ENCODE measurements around the gene RIOX2.
"Not testable (repeated sequence)": the region's sequence is repeated elsewhere in the genome, so short reads cannot be mapped to it uniquely, and the experiment has no call there.

The RIOX2 gene

GRCh38 chr3:97928986-97929385 is 43.2 kb downstream of the RIOX2 start:
- Histone ChIP-seq H3K27me3 (replicated peaks; ENCODE audit: control insufficient read depth, insufficient read depth, low read length, poor library complexity, severe bottlenecking) (no peaks in the 10 kb centered on the region), H3K4me3 (ENCODE audit: insufficient read depth, low read depth, low read length, poor library complexity, severe bottlenecking) (no peak overlapping the region), H3K9me3 (ENCODE audit: control insufficient read depth, low read length) (no peaks in the 10 kb centered on the region), H3K27ac (ENCODE audit: insufficient read depth, low read length, poor library complexity, severe bottlenecking) (no peak overlapping the region), H3K4me1 (ENCODE audit: control insufficient read depth, insufficient read depth, low read length, poor library complexity, severe bottlenecking) (no peaks in the 10 kb centered on the region), H3K36me3 (ENCODE audit: control insufficient read depth, insufficient read depth, low read length) (no peaks in the 10 kb centered on the region)
- DNase-seq: no peak

- no peaks in the 10 kb centered on the region for H3K27me3 ChIP-seq (replicated peaks; ENCODE audit: control insufficient read depth, insufficient read depth, low read length, poor library complexity, severe bottlenecking)
- no peak overlapping the region for H3K4me3 ChIP-seq (ENCODE audit: insufficient read depth, low read depth, low read length, poor library complexity, severe bottlenecking)
- H3K27ac ChIP-seq (ENCODE audit: insufficient read depth, low read length, poor library complexity, severe bottlenecking): no peak overlapping the region
- DNase-seq: no peak
- H3K36me3 ChIP-seq (ENCODE audit: control insufficient read depth, insufficient read depth, low read length): no peaks in the 10 kb centered on the region
- H3K4me1 ChIP-seq (ENCODE audit: control insufficient read depth, insufficient read depth, low read length, poor library complexity, severe bottlenecking): no peaks in the 10 kb centered on the region
- no peaks in the 10 kb centered on the region for H3K9me3 ChIP-seq (ENCODE audit: control insufficient read depth, low read length)
Measured at GRCh38 chr3:97927704-97928103, 44.5 kb downstream of the RIOX2 start.

- Histone ChIP-seq H3K9me3 (ENCODE audit: control insufficient read depth, low read length) (no peaks in the 10 kb centered on the region), H3K27me3 (replicated peaks; ENCODE audit: control insufficient read depth, insufficient read depth, low read length, poor library complexity, severe bottlenecking) (no peaks in the 10 kb centered on the region), H3K4me1 (ENCODE audit: control insufficient read depth, insufficient read depth, low read length, poor library complexity, severe bottlenecking) (no peaks in the 10 kb centered on the region), H3K36me3 (ENCODE audit: control insufficient read depth, insufficient read depth, low read length) (peaks cover 8% of the 10 kb centered on the region), H3K27ac (ENCODE audit: insufficient read depth, low read length, poor library complexity, severe bottlenecking) (no peak overlapping the region), H3K4me3 (ENCODE audit: insufficient read depth, low read depth, low read length, poor library complexity, severe bottlenecking) (no peak overlapping the region)
- DNase-seq: no peak
Measured at GRCh38 chr3:97917813-97918536, 54.3 kb downstream of the RIOX2 start.

GRCh38 chr3:97916576-97916975 is 55.7 kb downstream of the RIOX2 start:
- H3K27me3 ChIP-seq (replicated peaks; ENCODE audit: control insufficient read depth, insufficient read depth, low read length, poor library complexity, severe bottlenecking): no peaks in the 10 kb centered on the region
- H3K27ac ChIP-seq (ENCODE audit: insufficient read depth, low read length, poor library complexity, severe bottlenecking): no peak overlapping the region
- no peaks in the 10 kb centered on the region for H3K9me3 ChIP-seq (ENCODE audit: control insufficient read depth, low read length)
- H3K4me1 ChIP-seq (ENCODE audit: control insufficient read depth, insufficient read depth, low read length, poor library complexity, severe bottlenecking): peaks cover 7% of the 10 kb centered on the region
- DNase-seq: no peak
- H3K4me3 ChIP-seq (ENCODE audit: insufficient read depth, low read depth, low read length, poor library complexity, severe bottlenecking): no peak overlapping the region
- peaks cover 7% of the 10 kb centered on the region for H3K36me3 ChIP-seq (ENCODE audit: control insufficient read depth, insufficient read depth, low read length)

GRCh38 chr3:97914388-97914787 is 57.8 kb downstream of the RIOX2 start:
- Histone ChIP-seq H3K9me3 (ENCODE audit: control insufficient read depth, low read length) (no peaks in the 10 kb centered on the region), H3K4me1 (ENCODE audit: control insufficient read depth, insufficient read depth, low read length, poor library complexity, severe bottlenecking) (peaks cover 8% of the 10 kb centered on the region), H3K27me3 (replicated peaks; ENCODE audit: control insufficient read depth, insufficient read depth, low read length, poor library complexity, severe bottlenecking) (no peaks in the 10 kb centered on the region), H3K36me3 (ENCODE audit: control insufficient read depth, insufficient read depth, low read length) (peaks cover 4% of the 10 kb centered on the region), H3K4me3 (ENCODE audit: insufficient read depth, low read depth, low read length, poor library complexity, severe bottlenecking) (no peak overlapping the region), H3K27ac (ENCODE audit: insufficient read depth, low read length, poor library complexity, severe bottlenecking) (no peak overlapping the region)
- DNase-seq: no peak

- DNase-seq: no peak
- Histone ChIP-seq H3K27ac (ENCODE audit: insufficient read depth, low read length, poor library complexity, severe bottlenecking) (peak overlapping the region; percentile 50), H3K4me1 (ENCODE audit: control insufficient read depth, insufficient read depth, low read length, poor library complexity, severe bottlenecking) (peaks cover 8% of the 10 kb centered on the region), H3K36me3 (ENCODE audit: control insufficient read depth, insufficient read depth, low read length) (no peaks in the 10 kb centered on the region), H3K4me3 (ENCODE audit: insufficient read depth, low read depth, low read length, poor library complexity, severe bottlenecking) (no peak overlapping the region), H3K27me3 (replicated peaks; ENCODE audit: control insufficient read depth, insufficient read depth, low read length, poor library complexity, severe bottlenecking) (no peaks in the 10 kb centered on the region), H3K9me3 (ENCODE audit: control insufficient read depth, low read length) (no peaks in the 10 kb centered on the region)
Measured at GRCh38 chr3:97911459-97911858, 60.8 kb downstream of the RIOX2 start.

- H3K27ac ChIP-seq (ENCODE audit: insufficient read depth, low read length, poor library complexity, severe bottlenecking): peak overlapping the region; percentile 50
Measured at GRCh38 chr3:97910931-97911351, 61.3 kb downstream of the RIOX2 start.

GRCh38 chr3:97910236-97910831 is 61.9 kb downstream of the RIOX2 start:
- H3K9me3 ChIP-seq (ENCODE audit: control insufficient read depth, low read length); H3K27me3 ChIP-seq (replicated peaks; ENCODE audit: control insufficient read depth, insufficient read depth, low read length, poor library complexity, severe bottlenecking); H3K36me3 ChIP-seq (ENCODE audit: control insufficient read depth, insufficient read depth, low read length); H3K4me1 ChIP-seq (ENCODE audit: control insufficient read depth, insufficient read depth, low read length, poor library complexity, severe bottlenecking): not testable (repeated sequence)
- Histone ChIP-seq H3K4me3 (ENCODE audit: insufficient read depth, low read depth, low read length, poor library complexity, severe bottlenecking) (peak overlapping the region; percentile 12), H3K27ac (ENCODE audit: insufficient read depth, low read length, poor library complexity, severe bottlenecking) (peak overlapping the region; percentile 45)
- DNase-seq: peak; percentile 8 to 48 (median 33)

More at GRCh38 chr3:97910931-97911351, 61.3 kb downstream of the RIOX2 start:
- H3K36me3 ChIP-seq (ENCODE audit: control insufficient read depth, insufficient read depth, low read length): no peaks in the 10 kb centered on the region
- H3K4me1 ChIP-seq (ENCODE audit: control insufficient read depth, insufficient read depth, low read length, poor library complexity, severe bottlenecking): peaks cover 8% of the 10 kb centered on the region
- H3K4me3 ChIP-seq (ENCODE audit: insufficient read depth, low read depth, low read length, poor library complexity, severe bottlenecking): peak overlapping the region; percentile 12
- no peaks in the 10 kb centered on the region for H3K27me3 ChIP-seq (replicated peaks; ENCODE audit: control insufficient read depth, insufficient read depth, low read length, poor library complexity, severe bottlenecking)
- peak in 1 of 3 donors; percentile 2 for DNase-seq
- H3K9me3 ChIP-seq (ENCODE audit: control insufficient read depth, low read length): no peaks in the 10 kb centered on the region

GRCh38 chr3:97909830-97910229 is 62.4 kb downstream of the RIOX2 start:
- not testable (repeated sequence) for H3K9me3 ChIP-seq (ENCODE audit: control insufficient read depth, low read length); H3K27ac ChIP-seq (ENCODE audit: insufficient read depth, low read length, poor library complexity, severe bottlenecking); H3K27me3 ChIP-seq (replicated peaks; ENCODE audit: control insufficient read depth, insufficient read depth, low read length, poor library complexity, severe bottlenecking); H3K4me3 ChIP-seq (ENCODE audit: insufficient read depth, low read depth, low read length, poor library complexity, severe bottlenecking); H3K36me3 ChIP-seq (ENCODE audit: control insufficient read depth, insufficient read depth, low read length); DNase-seq; H3K4me1 ChIP-seq (ENCODE audit: control insufficient read depth, insufficient read depth, low read length, poor library complexity, severe bottlenecking)
